H1 (cell line): ENCODE data around the gene HOGA1. TPM values are rescaled to one million over a fixed set of nuclear protein-coding genes. Genes with fewer than 3 reads are reported as not detected.

Source experiments
- CTCF ChIA-PET: fragments of 300-600 bp; sonication (Branson Sonifier 250); formaldehyde crosslinking; loops from one replicate; lab custom pipeline; 2021; ENCODE audit not compliant: partially characterized antibody; lab: Charles Lee
- POLR2A ChIA-PET: fragments of 300-600 bp; sonication (Branson Sonifier 250); formaldehyde crosslinking; loops from one replicate; lab custom pipeline; 2021; ENCODE audit warnings: inconsistent platforms; ENCODE audit not compliant: partially characterized antibody; lab: Charles Lee
- DNase-seq, 2 experiments: peaks; one replicate each; pipeline versions ENCODE4 v3.0.0 to v3.0.0-alpha.2; 2010 to 2022; ENCODE audit warnings: low spot score in 2 of 2, low read depth in 1 of 2, mixed read lengths in 1 of 2
- FAIRE-seq: peaks from 2 replicates; lab custom pipeline; 2011; peaks lifted over from hg19 to GRCh38; lab: Jason Lieb, UNC
- H2AFZ ChIP-seq: 2 replicates; pipeline ENCODE4 v1.8.1; 2012; ENCODE audit warnings: low read length, inconsistent platforms
- H2AK5ac ChIP-seq: 2 replicates; pipeline ENCODE4 v1.6.1; 2013; ENCODE audit warnings: low read depth, low read length
- H2BK120ac ChIP-seq: replicated peaks from 2 replicates; pipeline ENCODE3; 2013; ENCODE audit warnings: low read depth, low read length, inconsistent platforms
- H2BK12ac ChIP-seq: 2 replicates; pipeline ENCODE4 v1.6.1; 2013; ENCODE audit warnings: low read depth, low read length
- H2BK15ac ChIP-seq: 2 replicates; pipeline ENCODE4 v1.6.1; 2013; ENCODE audit warnings: low read length
- H2BK20ac ChIP-seq: 2 replicates; pipeline ENCODE4 v1.6.1; 2013; ENCODE audit warnings: low read length
- H2BK5ac ChIP-seq: 2 replicates; pipeline ENCODE4 v1.6.1; 2013; ENCODE audit warnings: low read depth, low read length
- H3K14ac ChIP-seq: 2 replicates; pipeline ENCODE4 v1.6.1; 2013; ENCODE audit warnings: inconsistent platforms; ENCODE audit not compliant: insufficient read length
- H3K18ac ChIP-seq: 2 replicates; pipeline ENCODE4 v1.6.1; 2013; ENCODE audit warnings: low read length; ENCODE audit errors: extremely low read depth
- H3K23ac ChIP-seq: 2 replicates; pipeline ENCODE4 v1.6.1; 2013; ENCODE audit warnings: inconsistent platforms; ENCODE audit not compliant: insufficient read length
- H3K23me2 ChIP-seq: 2 replicates; pipeline ENCODE4 v1.6.1; 2013; ENCODE audit warnings: low read depth, low read length
- H3K27ac ChIP-seq: 2 replicates; pipeline ENCODE4 v1.6.1; 2011; ENCODE audit warnings: low read depth, low read length, inconsistent platforms
- H3K27me3 ChIP-seq, 4 experiments: replicated peaks in 1 of 4; 1 replicate in 1 of 4; 2 replicates in 3 of 4; pipeline versions ENCODE4 v1.6.1 to v1.8.1; 2011 to 2013; ENCODE audit warnings: low read length in 3 of 4, mild to moderate bottlenecking in 3 of 4, inconsistent platforms in 2 of 4, mixed read lengths in 2 of 4, moderate library complexity in 1 of 4; ENCODE audit not compliant: control insufficient read depth in 3 of 4, insufficient read depth in 3 of 4; ENCODE audit errors: extremely low read depth in 1 of 4
- H3K36me3 ChIP-seq, 4 experiments: 2 replicates each; pipeline versions ENCODE4 v1.6.1 to v1.8.1; 2011 to 2013; ENCODE audit warnings: mild to moderate bottlenecking in 4 of 4, low read length in 3 of 4, moderate library complexity in 2 of 4, control low read depth in 1 of 4, inconsistent platforms in 1 of 4; ENCODE audit not compliant: insufficient read depth in 4 of 4, control insufficient read depth in 2 of 4
- H3K4ac ChIP-seq: replicated peaks from 2 replicates; pipeline ENCODE3; 2013; ENCODE audit warnings: low read length, low read depth, mixed read lengths, inconsistent platforms; ENCODE audit not compliant: insufficient read length
- H3K4me1 ChIP-seq, 4 experiments: replicated peaks in 1 of 4; 1 replicate in 1 of 4; 2 replicates in 3 of 4; pipeline versions ENCODE4 v1.6.1 to v1.8.1; 2011 to 2013; ENCODE audit warnings: low read length in 3 of 4, inconsistent platforms in 2 of 4, mixed read lengths in 1 of 4; ENCODE audit not compliant: insufficient read depth in 4 of 4, control insufficient read depth in 3 of 4
- H3K4me2 ChIP-seq, 2 experiments: 2 replicates each; pipeline versions ENCODE4 v1.6.1 to v1.8.1; 2011 to 2013; ENCODE audit warnings: low read depth in 2 of 2, low read length in 2 of 2, control low read depth in 1 of 2, inconsistent platforms in 1 of 2, mild to moderate bottlenecking in 1 of 2; ENCODE audit not compliant: insufficient read depth in 1 of 2
- H3K4me3 ChIP-seq, 4 experiments: fragments of 200-600, 300-600 bp in 1 of 4; sonication (generic), shearing (Covaris generic), sonication (Bioruptor Twin) in 1 of 4; 2 replicates each; pipeline versions ENCODE4 v1.5.1 to v1.8.1; 2011 to 2016; ENCODE audit warnings: low read length in 4 of 4, low read depth in 3 of 4, control low read depth in 2 of 4, inconsistent platforms in 2 of 4, mild to moderate bottlenecking in 2 of 4, mixed read lengths in 1 of 4, moderate library complexity in 1 of 4; ENCODE audit not compliant: insufficient read depth in 2 of 4; ENCODE audit errors: extremely low read depth in 1 of 4
- H3K56ac ChIP-seq: replicated peaks from 2 replicates; pipeline ENCODE3; 2013; ENCODE audit warnings: low read depth, mild to moderate bottlenecking, mixed read lengths, low read length, inconsistent platforms; ENCODE audit not compliant: insufficient read length
- H3K79me1 ChIP-seq: 2 replicates; pipeline ENCODE4 v1.6.1; 2013; ENCODE audit warnings: low read depth, low read length, control low read depth
- H3K79me2 ChIP-seq, 2 experiments: 2 replicates each; pipeline versions ENCODE4 v1.6.1 to v1.8.1; 2012 to 2013; ENCODE audit warnings: low read length in 2 of 2, mild to moderate bottlenecking in 2 of 2, inconsistent platforms in 1 of 2; ENCODE audit not compliant: insufficient read depth in 2 of 2, control insufficient read depth in 1 of 2
- H3K9ac ChIP-seq, 4 experiments: replicated peaks in 1 of 4; 1 replicate in 1 of 4; 2 replicates in 3 of 4; pipeline versions ENCODE4 v1.6.1 to v1.8.1; 2011 to 2013; ENCODE audit warnings: low read depth in 3 of 4, low read length in 3 of 4, control low read depth in 2 of 4, mild to moderate bottlenecking in 2 of 4, moderate library complexity in 2 of 4, inconsistent platforms in 1 of 4; ENCODE audit errors: extremely low read depth in 1 of 4
- H3K9me3 ChIP-seq, 2 experiments: 2 replicates each; pipeline versions ENCODE4 v1.6.1 to v1.8.1; 2012 to 2013; ENCODE audit warnings: mild to moderate bottlenecking in 2 of 2, moderate library complexity in 2 of 2, control low read depth in 1 of 2, inconsistent platforms in 1 of 2, low read depth in 1 of 2, low read length in 1 of 2, mixed read lengths in 1 of 2; ENCODE audit not compliant: insufficient read depth in 2 of 2
- H4K20me1 ChIP-seq, 2 experiments: replicated peaks in 1 of 2; 2 replicates each; pipeline versions ENCODE3 to v1.8.1; 2011 to 2013; ENCODE audit warnings: inconsistent platforms in 2 of 2, low read length in 2 of 2, mild to moderate bottlenecking in 1 of 2; ENCODE audit not compliant: insufficient read depth in 2 of 2, control insufficient read depth in 1 of 2
- H4K5ac ChIP-seq: 2 replicates; pipeline ENCODE4 v1.6.1; 2013; ENCODE audit warnings: low read length, low read depth, mixed read lengths, inconsistent platforms; ENCODE audit not compliant: insufficient read length
- H4K8ac ChIP-seq: 2 replicates; pipeline ENCODE4 v1.8.0; 2013; ENCODE audit warnings: mild to moderate bottlenecking, moderate library complexity, low read length, inconsistent platforms; ENCODE audit not compliant: insufficient read depth; ENCODE audit errors: extremely low read depth
- H4K91ac ChIP-seq: replicated peaks from 2 replicates; pipeline ENCODE3; 2013; ENCODE audit warnings: low read length, mixed read lengths, inconsistent platforms; ENCODE audit not compliant: insufficient read length
- ASH2L ChIP-seq: fragments of 200-600, 300-600 bp; sonication (generic); IDR thresholded peaks from one replicate; pipeline ENCODE4 v1.7.1; 2017; ENCODE audit warnings: low read length
- ATF2 ChIP-seq: IDR thresholded peaks from 2 replicates; pipeline ENCODE4 v1.6.1; 2012; ENCODE audit warnings: low read length, inconsistent platforms
- BACH1 ChIP-seq: IDR thresholded peaks from 2 replicates; pipeline ENCODE4 v1.6.1; 2012; ENCODE audit warnings: low read length, improper control_type of control experiment
- BCL11A ChIP-seq, 2 experiments: IDR thresholded peaks; one replicate each; pipeline ENCODE4 v1.6.1; 2011; ENCODE audit warnings: low read depth in 2 of 2, low read length in 2 of 2, mild to moderate bottlenecking in 2 of 2
- EGR1 ChIP-seq: IDR thresholded peaks from 2 replicates; pipeline ENCODE4 v1.6.1; 2011; ENCODE audit warnings: low read depth, low read length, borderline replicate concordance
- POU5F1 ChIP-seq: IDR thresholded peaks from 2 replicates; pipeline ENCODE4 v1.6.1; 2011; ENCODE audit warnings: low read depth, mild to moderate bottlenecking, low read length, moderate library complexity
- RBBP5 ChIP-seq: IDR thresholded peaks from 2 replicates; pipeline ENCODE4 v1.7.1; 2012; ENCODE audit warnings: low read depth, mild to moderate bottlenecking, inconsistent platforms, low read length, moderate library complexity, borderline replicate concordance
- SAP30 ChIP-seq: fragments of 300-600 bp; sonication (generic); IDR thresholded peaks from 2 replicates; pipeline ENCODE4 v1.7.1; 2012; ENCODE audit warnings: low read length, moderate library complexity, mild to moderate bottlenecking, inconsistent platforms; ENCODE audit not compliant: insufficient read depth, insufficient replicate concordance
- TCF12 ChIP-seq: IDR thresholded peaks from 2 replicates; pipeline ENCODE4 v1.6.1; 2011; ENCODE audit warnings: low read depth, mild to moderate bottlenecking, low read length
- WGBS, 2 experiments: shearing (Covaris generic) in 1 of 2; methylation state at CpG; one replicate each; pipeline versions ENCODE4 v1.1.6 to v1.1.7; 2013 to 2015; ENCODE audit warnings: low lambda C conversion rate in 2 of 2, mixed read lengths in 2 of 2, inconsistent platforms in 1 of 2, low coverage in 1 of 2, missing lambda C conversion rate in 1 of 2; ENCODE audit not compliant: insufficient replicate concordance in 2 of 2, insufficient coverage in 1 of 2, insufficient read length in 1 of 2; ENCODE audit errors: extremely low coverage in 1 of 2, missing lambda C conversion rate in 1 of 2; 5-methylcytosine and 5-hydroxymethylcytosine counted together
- polyA plus RNA-seq, 7 experiments: library from polyadenylated mRNA; depleted of rRNA in 3 of 7; stranded (reverse) in 5 of 7; unstranded in 2 of 7; fragments of >200 nt in 5 of 7; fragments of 200-250 nt in 2 of 7; gene quantifications; 1 replicate in 5 of 7; 2 replicates in 1 of 7; 4 replicates in 1 of 7; pipeline versions ENCODE4 v1.2.1 to v1.2.3, GENCODE V29; 2011 to 2013; ENCODE audit warnings: missing spikeins in 2 of 7, mixed read lengths in 2 of 7
- total RNA-seq: library from RNA; stranded (reverse); fragmentation: NEBNext Ultra II Directional; extraction: Animal tissue kit (Norgen Biotek cat#: 25700); gene quantifications from 2 replicates; pipeline ENCODE4 v1.2.1, GENCODE V29; 2021
- TF ChIP-seq, protein P1 (sequence below): IDR thresholded peaks from 2 replicates; pipeline ENCODE4 v1.6.1; 2012; ENCODE audit warnings: inconsistent platforms

Gene HOGA1
- total and polyA plus RNA-seq, 2 of the 8 experiments (the other 6 are each of a cell fraction or from before 2014, with no cell fraction given) = 0.28 to 1.00 TPM

DNA sequence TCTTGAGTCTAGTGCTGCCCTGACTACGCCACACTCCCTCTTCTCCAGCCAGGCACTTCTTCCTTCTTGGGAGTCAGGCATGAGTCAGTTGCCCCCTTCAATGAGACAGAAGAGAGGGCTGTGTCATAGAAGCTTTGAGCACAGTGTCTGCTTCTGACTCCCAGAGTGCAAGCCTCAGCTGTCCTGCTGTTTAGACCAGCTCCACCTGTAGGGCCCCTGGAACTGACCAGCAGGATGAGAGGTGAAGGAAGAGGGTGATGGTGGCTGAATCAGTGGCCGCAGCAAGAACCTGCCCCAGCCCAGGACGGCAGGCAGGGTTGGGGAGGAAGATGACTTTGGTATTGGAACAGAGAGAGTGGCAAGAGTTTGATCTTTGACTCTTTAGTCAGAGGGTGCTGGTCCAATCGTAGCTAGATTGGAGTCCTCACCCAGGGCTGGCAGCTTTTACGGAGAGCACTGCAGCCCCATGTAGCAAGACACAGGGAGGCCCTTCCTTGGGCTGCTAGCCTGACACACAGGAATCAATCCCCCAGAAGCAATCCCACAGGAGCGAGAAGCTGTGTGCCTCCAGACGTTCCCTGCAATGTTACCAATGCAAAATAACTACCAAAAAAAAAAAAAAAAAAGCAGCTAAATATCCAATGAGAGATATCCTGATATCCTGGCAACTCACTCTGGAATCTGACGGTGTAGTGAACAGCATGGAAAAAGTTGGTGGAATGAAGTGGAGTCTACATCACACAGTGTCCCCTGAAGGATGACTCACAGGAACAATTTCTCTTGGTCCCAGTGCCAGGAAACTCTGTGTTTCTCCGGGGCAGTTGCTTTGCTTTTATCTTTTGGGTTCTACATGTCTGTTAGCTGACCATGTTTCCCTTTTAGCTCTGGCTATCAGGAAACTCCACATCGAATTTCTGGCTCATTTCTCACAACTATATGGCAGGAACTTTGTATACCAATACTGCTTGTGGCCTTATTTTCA, 12.2 kb downstream of the HOGA1 start:
- no peak overlapping the region for H3K4me2 ChIP-seq
- ChIA-PET CTCF (interaction anchor here (0.6 to 2.6 kb wide), 13 partner anchors 12 to 697 kb away, joined by 3 to 12 read pairs (median 4); partner anchors contain the start of genes ANKRD2 and HOGA1), POLR2A (no interaction called here)
- FAIRE-seq (no peak), DNase-seq (no peak)
- no peak overlapping the region for H3K56ac ChIP-seq
- H3K27ac ChIP-seq = no peak overlapping the region
- no peaks in the 10 kb centered on the region for H3K23me2 ChIP-seq
- no peak overlapping the region for H3K18ac ChIP-seq
- no peak overlapping the region for H3K4ac ChIP-seq
- H3K79me2 ChIP-seq = no peaks in the 10 kb centered on the region
- H4K20me1 ChIP-seq = no peaks in the 10 kb centered on the region
- no peak overlapping the region for H3K14ac ChIP-seq
- H2AK5ac ChIP-seq = no peak overlapping the region; the same call in 1 of the 2 replicates
- H3K23ac ChIP-seq = no peak overlapping the region
- no peak overlapping the region for H2BK120ac ChIP-seq
- H3K9ac ChIP-seq = no peak overlapping the region
- H2BK5ac ChIP-seq = no peak overlapping the region
- H3K4me1 ChIP-seq = no peaks in the 10 kb centered on the region
- no peak overlapping the region for H4K91ac ChIP-seq
- 83% methylated on average over 10 of the region's 10 CpGs; no CpG with 5 or more reads in 1 of the 2 experiments for WGBS, 2 experiments
- no peaks in the 10 kb centered on the region for H3K27me3 ChIP-seq
- no peak overlapping the region for H2BK15ac ChIP-seq
- H3K9me3 ChIP-seq = no peaks in the 10 kb centered on the region
- H2AFZ ChIP-seq = no peak overlapping the region
- H2BK20ac ChIP-seq = no peak overlapping the region
- H3K79me1 ChIP-seq = no peaks in the 10 kb centered on the region
- H3K36me3 ChIP-seq = no peaks in the 10 kb centered on the region
- no peak overlapping the region for H4K8ac ChIP-seq
- H3K4me3 ChIP-seq = no peak overlapping the region
- H4K5ac ChIP-seq = no peak overlapping the region
- H2BK12ac ChIP-seq = no peak overlapping the region
- TF ChIP-seq TCF12 (no peak), SAP30 (no peak), ATF2 (no peak), BCL11A (IDR thresholded peaks at IDR 0.05; ENCODE audit: low read depth in 2 of 2, low read length in 2 of 2) (no peak), BACH1 (no peak), ASH2L (no peak), POU5F1 (no peak), EGR1 (no peak), RBBP5 (no peak)
- TF ChIP-seq, protein P1, sequence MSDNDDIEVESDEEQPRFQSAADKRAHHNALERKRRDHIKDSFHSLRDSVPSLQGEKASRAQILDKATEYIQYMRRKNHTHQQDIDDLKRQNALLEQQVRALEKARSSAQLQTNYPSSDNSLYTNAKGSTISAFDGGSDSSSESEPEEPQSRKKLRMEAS = no peak
